A549 (cell line): ENCODE data around the gene TBC1D22A.

Source experiments
- CTCF ChIP-seq: fragments of >200 bp; sonication (Bioruptor Twin); formaldehyde crosslinking; IDR thresholded peaks from 3 replicates; pipeline ENCODE4 v1.5.1; 2016
- EP300 ChIP-seq, 2 experiments: fragments of >200 bp; sonication (Bioruptor Twin); formaldehyde crosslinking; IDR thresholded peaks; 2 replicates in 1 of 2; 3 replicates in 1 of 2; pipeline ENCODE4 v1.6.1; 2016 to 2017
- ESRRA ChIP-seq: fragments of 150-350 bp; IDR thresholded peaks from 2 replicates; pipeline ENCODE4 v1.6.1; 2014; ENCODE audit warnings: mild to moderate bottlenecking, low read length, borderline replicate concordance
- FOSL2 ChIP-seq, 2 experiments: fragments of 450-650 bp in 1 of 2; fragments of >200 bp in 1 of 2; sonication (Bioruptor Twin) in 1 of 2; formaldehyde crosslinking; IDR thresholded peaks; 2 replicates each; pipeline versions ENCODE4 v1.5.0 to v1.6.1; 2016 to 2020; ENCODE audit warnings: mild to moderate bottlenecking in 1 of 2, moderate library complexity in 1 of 2
- GATA3 ChIP-seq: IDR thresholded peaks from 2 replicates; pipeline ENCODE4 v1.6.1; 2012; ENCODE audit warnings: borderline replicate concordance
- HDAC2 ChIP-seq: fragments of 200-600 bp; sonication (generic); IDR thresholded peaks from 2 replicates; pipeline ENCODE4 v1.6.1; 2016
- JUN ChIP-seq, 2 experiments: fragments of >200 bp; sonication (Bioruptor Twin); formaldehyde crosslinking; IDR thresholded peaks; 2 replicates in 1 of 2; 3 replicates in 1 of 2; pipeline ENCODE4 v1.6.1; 2016 to 2017
- MYC ChIP-seq: IDR thresholded peaks from 2 replicates; pipeline ENCODE4 v1.6.1; 2012; ENCODE audit warnings: mild to moderate bottlenecking, inconsistent platforms, low read length, improper control_type of control experiment, borderline replicate concordance
- PHF8 ChIP-seq: fragments of 200-600 bp; sonication (generic); IDR thresholded peaks from 2 replicates; pipeline ENCODE4 v1.6.1; 2016; ENCODE audit warnings: low read depth, mild to moderate bottlenecking, antibody characterized with exemption, moderate library complexity, borderline replicate concordance
- POLR2A ChIP-seq: IDR thresholded peaks from 2 replicates; pipeline ENCODE4 v1.6.1; 2012; ENCODE audit warnings: mild to moderate bottlenecking, low read length
- RCOR1 ChIP-seq: fragments of 150-350 bp; IDR thresholded peaks from 2 replicates; pipeline ENCODE4 v1.6.1; 2014; ENCODE audit warnings: antibody characterized with exemption, low read length, low read depth
- SREBF2 ChIP-seq: fragments of 450-650 bp; IDR thresholded peaks from 2 replicates; pipeline ENCODE4 v1.6.1; 2014; ENCODE audit warnings: mild to moderate bottlenecking, moderate library complexity
- USF2 ChIP-seq: fragments of 450-650 bp; IDR thresholded peaks from 2 replicates; pipeline ENCODE4 v1.6.1; 2014; ENCODE audit warnings: antibody characterized with exemption
- ZC3H11A ChIP-seq: fragments of 450-650 bp; IDR thresholded peaks from 2 replicates; pipeline ENCODE4 v1.6.1; 2014; ENCODE audit warnings: antibody characterized with exemption, mild to moderate bottlenecking

- TF ChIP-seq POLR2A (no peak), CTCF (no peak), RCOR1 (no peak), ESRRA (no peak), ZC3H11A (no peak), GATA3 (no peak), MYC (no peak), USF2 (no peak), JUN (IDR thresholded peaks at IDR 0.05) (no peak), PHF8 (no peak), EP300 (IDR thresholded peaks at IDR 0.05) (no peak), SREBF2 (no peak), FOSL2 (IDR thresholded peaks at IDR 0.05) (no peak), FOSL2 (CRISPR knock-in tag; IDR thresholded peaks at IDR 0.05) (no peak), HDAC2 (no peak)
Observed at GRCh38 chr22:46796566-46797195, 34.2 kb downstream of the TBC1D22A start.
